GM19193 (cell line): Measurements from ENCODE around the gene NAXD.

Experiments used
- POLR2A ChIP-seq: IDR thresholded peaks from 4 replicates; pipeline ENCODE4 v1.6.1; 2011; ENCODE audit not compliant: insufficient read depth, insufficient read length; ENCODE audit errors: extremely low read depth

NAXD gene

GRCh38 chr13:110615322-110616102 lies at the start of gene NAXD:
NAXD (plus strand) TSS chr13:110615545; CDS start chr13:110615602, 57 bp downstream.
- peak; percentile 75 for TF ChIP-seq POLR2A

- TF ChIP-seq POLR2A: no peak
These were observed 49.2 kb upstream of the NAXD start for GRCh38 chr13:110566171-110566570.

GRCh38 chr13:110568612-110569011 lies 46.7 kb upstream of the NAXD start:
- TF ChIP-seq POLR2A: no peak

- TF ChIP-seq POLR2A: no peak
These were observed 44.5 kb upstream of the NAXD start for GRCh38 chr13:110570886-110571285.

- no peak for TF ChIP-seq POLR2A
These were observed 43.2 kb upstream of the NAXD start for GRCh38 chr13:110571896-110572777.

GRCh38 chr13:110572778-110573118 lies 42.6 kb upstream of the NAXD start:
- no peak for TF ChIP-seq POLR2A

GRCh38 chr13:110574161-110574560 lies 41.2 kb upstream of the NAXD start:
- TF ChIP-seq POLR2A: no peak

GRCh38 chr13:110575322-110576069 lies 39.8 kb upstream of the NAXD start:
- TF ChIP-seq POLR2A: no peak

GRCh38 chr13:110576070-110576394 lies 39.3 kb upstream of the NAXD start:
- no peak for TF ChIP-seq POLR2A

GRCh38 chr13:110576736-110577476 lies 38.4 kb upstream of the NAXD start:
- TF ChIP-seq POLR2A: no peak

GRCh38 chr13:110578363-110578762 lies 37.0 kb upstream of the NAXD start:
- TF ChIP-seq POLR2A: no peak

GRCh38 chr13:110580800-110581199 lies 34.5 kb upstream of the NAXD start:
- TF ChIP-seq POLR2A: no peak

- TF ChIP-seq POLR2A: no peak
These were observed 33.7 kb upstream of the NAXD start for GRCh38 chr13:110581506-110582185.

GRCh38 chr13:110582421-110582954 lies 32.9 kb upstream of the NAXD start:
- TF ChIP-seq POLR2A: no peak

GRCh38 chr13:110583178-110583865 lies 32.0 kb upstream of the NAXD start:
- TF ChIP-seq POLR2A: no peak
